ENCODE measurements around the gene WDR43.

DNA sequence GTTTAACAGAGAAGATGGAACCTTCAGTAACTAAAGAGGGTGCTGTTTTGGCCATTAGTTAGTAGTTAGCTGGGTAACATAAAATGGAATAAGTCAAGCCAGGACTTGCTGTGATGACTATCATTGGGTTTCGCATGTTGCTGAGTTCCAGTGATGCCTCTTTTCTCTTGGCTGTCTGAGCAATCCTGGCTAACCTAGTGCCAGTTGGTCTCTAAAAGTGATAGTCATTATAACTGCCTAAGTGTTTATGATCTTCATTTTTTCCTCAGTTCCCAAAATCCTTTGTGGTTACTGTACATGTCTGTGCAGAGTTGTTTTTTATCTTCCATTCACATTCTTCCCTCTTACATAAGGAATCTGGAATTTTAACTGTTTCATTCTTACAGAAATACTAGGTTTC lies 33.4 kb downstream of the WDR43 start:
- TF ChIP-seq PRRX2 (CRISPR knock-in tag; IDR thresholded peaks at IDR 0.05): no peak
- TF ChIP-seq, protein P1, sequence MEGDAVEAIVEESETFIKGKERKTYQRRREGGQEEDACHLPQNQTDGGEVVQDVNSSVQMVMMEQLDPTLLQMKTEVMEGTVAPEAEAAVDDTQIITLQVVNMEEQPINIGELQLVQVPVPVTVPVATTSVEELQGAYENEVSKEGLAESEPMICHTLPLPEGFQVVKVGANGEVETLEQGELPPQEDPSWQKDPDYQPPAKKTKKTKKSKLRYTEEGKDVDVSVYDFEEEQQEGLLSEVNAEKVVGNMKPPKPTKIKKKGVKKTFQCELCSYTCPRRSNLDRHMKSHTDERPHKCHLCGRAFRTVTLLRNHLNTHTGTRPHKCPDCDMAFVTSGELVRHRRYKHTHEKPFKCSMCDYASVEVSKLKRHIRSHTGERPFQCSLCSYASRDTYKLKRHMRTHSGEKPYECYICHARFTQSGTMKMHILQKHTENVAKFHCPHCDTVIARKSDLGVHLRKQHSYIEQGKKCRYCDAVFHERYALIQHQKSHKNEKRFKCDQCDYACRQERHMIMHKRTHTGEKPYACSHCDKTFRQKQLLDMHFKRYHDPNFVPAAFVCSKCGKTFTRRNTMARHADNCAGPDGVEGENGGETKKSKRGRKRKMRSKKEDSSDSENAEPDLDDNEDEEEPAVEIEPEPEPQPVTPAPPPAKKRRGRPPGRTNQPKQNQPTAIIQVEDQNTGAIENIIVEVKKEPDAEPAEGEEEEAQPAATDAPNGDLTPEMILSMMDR (IDR thresholded peaks at IDR 0.05): no peak
- TF ChIP-seq, protein P2, sequence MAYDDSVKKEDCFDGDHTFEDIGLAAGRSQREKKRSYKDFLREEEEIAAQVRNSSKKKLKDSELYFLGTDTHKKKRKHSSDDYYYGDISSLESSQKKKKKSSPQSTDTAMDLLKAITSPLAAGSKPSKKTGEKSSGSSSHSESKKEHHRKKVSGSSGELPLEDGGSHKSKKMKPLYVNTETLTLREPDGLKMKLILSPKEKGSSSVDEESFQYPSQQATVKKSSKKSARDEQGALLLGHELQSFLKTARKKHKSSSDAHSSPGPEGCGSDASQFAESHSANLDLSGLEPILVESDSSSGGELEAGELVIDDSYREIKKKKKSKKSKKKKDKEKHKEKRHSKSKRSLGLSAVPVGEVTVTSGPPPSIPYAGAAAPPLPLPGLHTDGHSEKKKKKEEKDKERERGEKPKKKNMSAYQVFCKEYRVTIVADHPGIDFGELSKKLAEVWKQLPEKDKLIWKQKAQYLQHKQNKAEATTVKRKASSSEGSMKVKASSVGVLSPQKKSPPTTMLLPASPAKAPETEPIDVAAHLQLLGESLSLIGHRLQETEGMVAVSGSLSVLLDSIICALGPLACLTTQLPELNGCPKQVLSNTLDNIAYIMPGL (CRISPR knock-in tag; IDR thresholded peaks at IDR 0.05): no peak
- no peak for TF ChIP-seq ESRRA (CRISPR knock-in tag; IDR thresholded peaks at IDR 0.05; ENCODE audit: borderline replicate concordance)
- TF ChIP-seq RELA (CRISPR knock-in tag; IDR thresholded peaks at IDR 0.05; ENCODE audit: borderline replicate concordance): no peak
- TF ChIP-seq NR3C1 (CRISPR knock-in tag; conservative IDR thresholded peaks at IDR 0.05; ENCODE audit: low read depth): no peak
- no peak for TF ChIP-seq CBFB (CRISPR knock-in tag; IDR thresholded peaks at IDR 0.05; ENCODE audit: low read depth)
- TF ChIP-seq, protein P3, sequence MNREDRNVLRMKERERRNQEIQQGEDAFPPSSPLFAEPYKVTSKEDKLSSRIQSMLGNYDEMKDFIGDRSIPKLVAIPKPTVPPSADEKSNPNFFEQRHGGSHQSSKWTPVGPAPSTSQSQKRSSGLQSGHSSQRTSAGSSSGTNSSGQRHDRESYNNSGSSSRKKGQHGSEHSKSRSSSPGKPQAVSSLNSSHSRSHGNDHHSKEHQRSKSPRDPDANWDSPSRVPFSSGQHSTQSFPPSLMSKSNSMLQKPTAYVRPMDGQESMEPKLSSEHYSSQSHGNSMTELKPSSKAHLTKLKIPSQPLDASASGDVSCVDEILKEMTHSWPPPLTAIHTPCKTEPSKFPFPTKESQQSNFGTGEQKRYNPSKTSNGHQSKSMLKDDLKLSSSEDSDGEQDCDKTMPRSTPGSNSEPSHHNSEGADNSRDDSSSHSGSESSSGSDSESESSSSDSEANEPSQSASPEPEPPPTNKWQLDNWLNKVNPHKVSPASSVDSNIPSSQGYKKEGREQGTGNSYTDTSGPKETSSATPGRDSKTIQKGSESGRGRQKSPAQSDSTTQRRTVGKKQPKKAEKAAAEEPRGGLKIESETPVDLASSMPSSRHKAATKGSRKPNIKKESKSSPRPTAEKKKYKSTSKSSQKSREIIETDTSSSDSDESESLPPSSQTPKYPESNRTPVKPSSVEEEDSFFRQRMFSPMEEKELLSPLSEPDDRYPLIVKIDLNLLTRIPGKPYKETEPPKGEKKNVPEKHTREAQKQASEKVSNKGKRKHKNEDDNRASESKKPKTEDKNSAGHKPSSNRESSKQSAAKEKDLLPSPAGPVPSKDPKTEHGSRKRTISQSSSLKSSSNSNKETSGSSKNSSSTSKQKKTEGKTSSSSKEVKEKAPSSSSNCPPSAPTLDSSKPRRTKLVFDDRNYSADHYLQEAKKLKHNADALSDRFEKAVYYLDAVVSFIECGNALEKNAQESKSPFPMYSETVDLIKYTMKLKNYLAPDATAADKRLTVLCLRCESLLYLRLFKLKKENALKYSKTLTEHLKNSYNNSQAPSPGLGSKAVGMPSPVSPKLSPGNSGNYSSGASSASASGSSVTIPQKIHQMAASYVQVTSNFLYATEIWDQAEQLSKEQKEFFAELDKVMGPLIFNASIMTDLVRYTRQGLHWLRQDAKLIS (CRISPR knock-in tag; IDR thresholded peaks at IDR 0.05; ENCODE audit: borderline replicate concordance): no peak
- TF ChIP-seq CREM (CRISPR knock-in tag; IDR thresholded peaks at IDR 0.05): no peak
- no peak for TF ChIP-seq ZNF138 (CRISPR knock-in tag; conservative IDR thresholded peaks at IDR 0.05)
- TF ChIP-seq, protein P4, sequence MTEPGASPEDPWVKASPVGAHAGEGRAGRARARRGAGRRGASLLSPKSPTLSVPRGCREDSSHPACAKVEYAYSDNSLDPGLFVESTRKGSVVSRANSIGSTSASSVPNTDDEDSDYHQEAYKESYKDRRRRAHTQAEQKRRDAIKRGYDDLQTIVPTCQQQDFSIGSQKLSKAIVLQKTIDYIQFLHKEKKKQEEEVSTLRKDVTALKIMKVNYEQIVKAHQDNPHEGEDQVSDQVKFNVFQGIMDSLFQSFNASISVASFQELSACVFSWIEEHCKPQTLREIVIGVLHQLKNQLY (CRISPR knock-in tag; IDR thresholded peaks at IDR 0.05): no peak
- TF ChIP-seq, protein P5, sequence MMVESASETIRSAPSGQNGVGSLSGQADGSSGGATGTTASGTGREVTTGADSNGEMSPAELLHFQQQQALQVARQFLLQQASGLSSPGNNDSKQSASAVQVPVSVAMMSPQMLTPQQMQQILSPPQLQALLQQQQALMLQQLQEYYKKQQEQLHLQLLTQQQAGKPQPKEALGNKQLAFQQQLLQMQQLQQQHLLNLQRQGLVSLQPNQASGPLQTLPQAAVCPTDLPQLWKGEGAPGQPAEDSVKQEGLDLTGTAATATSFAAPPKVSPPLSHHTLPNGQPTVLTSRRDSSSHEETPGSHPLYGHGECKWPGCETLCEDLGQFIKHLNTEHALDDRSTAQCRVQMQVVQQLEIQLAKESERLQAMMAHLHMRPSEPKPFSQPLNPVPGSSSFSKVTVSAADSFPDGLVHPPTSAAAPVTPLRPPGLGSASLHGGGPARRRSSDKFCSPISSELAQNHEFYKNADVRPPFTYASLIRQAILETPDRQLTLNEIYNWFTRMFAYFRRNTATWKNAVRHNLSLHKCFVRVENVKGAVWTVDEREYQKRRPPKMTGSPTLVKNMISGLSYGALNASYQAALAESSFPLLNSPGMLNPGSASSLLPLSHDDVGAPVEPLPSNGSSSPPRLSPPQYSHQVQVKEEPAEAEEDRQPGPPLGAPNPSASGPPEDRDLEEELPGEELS (CRISPR knock-in tag; IDR thresholded peaks at IDR 0.05): no peak
- no peak for TF ChIP-seq ELF4 (CRISPR knock-in tag; IDR thresholded peaks at IDR 0.05; ENCODE audit: low read depth)

Measured in WTC11 (cell line).